ENCODE data around the gene SNX1. TPM values are rescaled to one million over a fixed set of nuclear protein-coding genes. Genes with fewer than 3 reads are reported as not detected.

The SNX1 gene
- total RNA-seq, 4 donors from 2014 or later, result 74.5 to 178 (median 95.5) TPM

DNA sequence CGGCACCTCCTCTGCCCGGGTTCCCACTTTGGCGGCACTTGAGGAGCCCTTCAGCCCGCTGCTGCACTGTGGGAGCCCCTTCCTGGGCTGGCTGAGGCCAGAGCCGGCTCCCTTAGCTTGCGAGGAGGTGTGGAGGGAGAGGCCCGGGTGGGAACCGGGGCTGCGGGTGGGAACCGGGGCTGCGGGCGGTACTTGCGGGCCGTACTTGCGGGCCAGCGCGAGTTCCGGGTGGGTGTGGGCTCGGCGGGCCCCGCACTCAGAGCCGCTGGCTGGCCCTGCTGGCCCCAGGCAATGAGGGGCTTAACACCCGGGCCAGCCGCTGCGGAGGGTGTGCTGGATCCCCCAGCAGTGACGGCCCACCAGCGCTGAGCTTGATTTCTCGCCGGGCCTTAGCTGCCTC, 35.1 kb upstream of the SNX1 start:
- Histone ChIP-seq H3K27ac (no peak overlapping the region), H3K9me3 (no peaks in the 10 kb centered on the region), H3K4me1 (no peaks in the 10 kb centered on the region), H3K4me3 (no peak overlapping the region), H3K36me3 (no peaks in the 10 kb centered on the region), H3K27me3 (no peaks in the 10 kb centered on the region)
- intact Hi-C loops (cut with DNase I; ENCODE audit: low total_unique reads), result no loop called here
- no peak for DNase-seq
- TF ChIP-seq, protein P1, sequence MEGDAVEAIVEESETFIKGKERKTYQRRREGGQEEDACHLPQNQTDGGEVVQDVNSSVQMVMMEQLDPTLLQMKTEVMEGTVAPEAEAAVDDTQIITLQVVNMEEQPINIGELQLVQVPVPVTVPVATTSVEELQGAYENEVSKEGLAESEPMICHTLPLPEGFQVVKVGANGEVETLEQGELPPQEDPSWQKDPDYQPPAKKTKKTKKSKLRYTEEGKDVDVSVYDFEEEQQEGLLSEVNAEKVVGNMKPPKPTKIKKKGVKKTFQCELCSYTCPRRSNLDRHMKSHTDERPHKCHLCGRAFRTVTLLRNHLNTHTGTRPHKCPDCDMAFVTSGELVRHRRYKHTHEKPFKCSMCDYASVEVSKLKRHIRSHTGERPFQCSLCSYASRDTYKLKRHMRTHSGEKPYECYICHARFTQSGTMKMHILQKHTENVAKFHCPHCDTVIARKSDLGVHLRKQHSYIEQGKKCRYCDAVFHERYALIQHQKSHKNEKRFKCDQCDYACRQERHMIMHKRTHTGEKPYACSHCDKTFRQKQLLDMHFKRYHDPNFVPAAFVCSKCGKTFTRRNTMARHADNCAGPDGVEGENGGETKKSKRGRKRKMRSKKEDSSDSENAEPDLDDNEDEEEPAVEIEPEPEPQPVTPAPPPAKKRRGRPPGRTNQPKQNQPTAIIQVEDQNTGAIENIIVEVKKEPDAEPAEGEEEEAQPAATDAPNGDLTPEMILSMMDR (IDR thresholded peaks at IDR 0.05), result no peak
- no peak for TF ChIP-seq POLR2A (IDR thresholded peaks at IDR 0.05)

DNA sequence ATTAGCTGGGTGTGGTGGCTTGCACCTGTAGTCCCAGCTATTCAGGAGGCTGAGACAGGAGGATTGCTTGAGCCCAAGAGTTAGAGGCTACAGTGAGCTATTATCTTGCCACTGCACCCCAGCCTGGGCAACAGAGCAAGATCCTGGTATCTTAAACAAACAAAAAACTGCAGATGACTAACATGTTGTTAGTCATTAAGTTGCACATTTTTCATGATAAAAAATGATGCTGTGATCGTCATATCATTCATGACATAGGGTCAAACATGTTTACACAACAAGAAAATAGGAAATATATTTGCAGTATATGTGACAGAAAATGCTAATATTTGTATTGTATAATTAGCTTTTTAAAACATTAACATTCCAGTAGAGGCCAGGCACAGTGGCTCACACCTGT, 29.3 kb upstream of the SNX1 start:
- no peak for TF ChIP-seq POLR2A (IDR thresholded peaks at IDR 0.05)
- TF ChIP-seq, protein P1 (IDR thresholded peaks at IDR 0.05), result no peak
- DNase-seq, result no peak
- intact Hi-C loops (cut with DNase I; ENCODE audit: low total_unique reads), result no loop called here
- no peaks in the 10 kb centered on the region for H3K9me3 ChIP-seq
- H3K27ac ChIP-seq, result no peak overlapping the region
- H3K36me3 ChIP-seq, result no peaks in the 10 kb centered on the region
- peaks cover 0 to under 1% of the 10 kb centered on the region in 2 donors for H3K4me1 ChIP-seq
- H3K4me3 ChIP-seq, result no peak overlapping the region
- H3K27me3 ChIP-seq, result no peaks in the 10 kb centered on the region

- H3K4me1 ChIP-seq, result peaks cover 0 to 9% of the 10 kb centered on the region in 2 donors
- no peak overlapping the region for H3K4me3 ChIP-seq
- no peaks in the 10 kb centered on the region for H3K9me3 ChIP-seq
- no peak overlapping the region for H3K27ac ChIP-seq
- H3K27me3 ChIP-seq, result no peaks in the 10 kb centered on the region
- peak; percentile 63 to 65 for DNase-seq
- TF ChIP-seq POLR2A (IDR thresholded peaks at IDR 0.05), result no peak
- TF ChIP-seq, protein P1 (IDR thresholded peaks at IDR 0.05), result peak; percentile 81 to 91 (median 83)
- no peaks in the 10 kb centered on the region for H3K36me3 ChIP-seq
- intact Hi-C loops (cut with DNase I; ENCODE audit: low total_unique reads), result no loop called here
Observed at GRCh38 chr15:64067564-64068030, 28.2 kb upstream of the SNX1 start.

GRCh38 chr15:64068133-64068532, 27.6 kb upstream of the SNX1 start:
- Histone ChIP-seq H3K4me3 (no peak overlapping the region), H3K27ac (no peak overlapping the region), H3K27me3 (no peaks in the 10 kb centered on the region), H3K9me3 (no peaks in the 10 kb centered on the region), H3K4me1 (peaks cover 0 to 9% of the 10 kb centered on the region in 2 donors), H3K36me3 (no peaks in the 10 kb centered on the region)
- no peak for DNase-seq
- intact Hi-C loops (cut with DNase I; ENCODE audit: low total_unique reads), result no loop called here
- TF ChIP-seq, protein P1 (IDR thresholded peaks at IDR 0.05), result no peak
- no peak for TF ChIP-seq POLR2A (IDR thresholded peaks at IDR 0.05)

- H3K4me3 ChIP-seq, result no peak overlapping the region
- no peaks in the 10 kb centered on the region for H3K27me3 ChIP-seq
- peaks cover 0 to 9% of the 10 kb centered on the region in 2 donors for H3K4me1 ChIP-seq
- H3K27ac ChIP-seq, result peak overlapping the region; percentile 76 to 78
- intact Hi-C loops (cut with DNase I; ENCODE audit: low total_unique reads), result no loop called here
- H3K9me3 ChIP-seq, result no peaks in the 10 kb centered on the region
- H3K36me3 ChIP-seq, result no peaks in the 10 kb centered on the region
- TF ChIP-seq, protein P1 (IDR thresholded peaks at IDR 0.05), result no peak
- no peak for TF ChIP-seq POLR2A (IDR thresholded peaks at IDR 0.05)
- DNase-seq, result no peak
Observed at GRCh38 chr15:64070106-64070505, 25.7 kb upstream of the SNX1 start.

All from uterus (tissue), 4 donors.